Glomerular visceral epithelial cell (primary cell): ENCODE data around the gene SYT2.
"Not testable (repeated sequence)": the region's sequence is repeated elsewhere in the genome, so short reads cannot be mapped to it uniquely, and the experiment has no call there.

Source experiments
- DNase-seq: peaks from one replicate; pipeline ENCODE4 v3.0.0-alpha.2; 2016; ENCODE audit errors: extremely low spot score

Gene SYT2

DNA sequence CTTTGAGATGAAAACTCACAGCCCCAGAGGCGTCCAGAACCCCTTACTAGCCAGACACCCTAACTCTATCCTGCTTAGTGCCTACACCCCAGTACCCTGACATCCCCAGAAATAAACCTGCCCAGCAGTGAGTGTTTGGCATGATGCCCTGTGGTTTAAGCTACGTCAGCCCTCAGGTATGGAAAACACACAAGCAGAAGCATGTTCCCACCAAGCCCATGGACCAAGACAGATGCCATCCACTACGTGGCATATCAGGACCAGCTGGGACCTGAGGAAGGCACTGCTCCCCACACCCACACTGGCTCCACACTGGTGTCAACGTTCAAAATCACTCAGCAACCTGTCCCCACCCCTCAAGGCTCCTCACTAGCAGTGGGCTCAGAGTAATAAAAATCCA, 116.4 kb downstream of the SYT2 start:
- peak; percentile 92 for DNase-seq

DNA sequence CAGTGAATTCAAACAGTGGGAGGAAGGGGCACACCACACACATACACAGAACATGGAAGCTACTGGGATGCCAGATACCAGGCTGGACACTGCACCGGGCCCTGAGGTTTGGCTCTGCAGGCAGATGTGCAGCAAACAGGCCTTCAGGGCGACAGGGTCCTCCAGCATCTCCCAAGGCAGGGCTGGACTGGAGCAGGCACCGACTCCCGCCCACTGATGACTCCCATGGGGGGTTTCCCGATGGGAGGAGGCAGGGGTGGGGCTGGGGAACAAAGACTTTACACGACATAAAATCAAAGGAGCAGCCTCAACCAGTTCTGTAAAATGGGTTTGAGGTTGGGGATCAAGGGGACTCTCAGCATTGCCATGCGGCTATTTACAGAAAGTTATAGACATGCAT, 118.1 kb downstream of the SYT2 start:
- DNase-seq, result no peak

DNA sequence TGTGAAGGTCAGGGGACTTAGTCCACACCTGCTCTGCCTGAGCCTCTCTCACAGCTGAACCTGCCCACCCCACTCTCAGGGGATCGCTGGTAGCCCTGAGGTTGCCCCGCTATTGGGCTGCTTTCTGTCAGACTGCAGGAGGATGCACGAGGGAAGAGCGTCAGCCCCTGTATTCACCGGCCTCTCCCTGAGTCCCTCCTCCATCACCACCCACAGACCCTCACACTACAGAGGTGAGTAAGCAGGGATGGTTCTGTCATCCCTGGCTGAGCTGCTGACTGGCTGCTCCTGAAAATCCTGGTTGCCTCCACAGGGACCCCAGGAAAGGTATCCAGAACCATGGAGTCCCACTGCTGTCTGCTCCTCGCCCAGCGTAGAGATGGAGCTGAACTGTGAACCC, 118.7 kb downstream of the SYT2 start:
- no peak for DNase-seq

DNA sequence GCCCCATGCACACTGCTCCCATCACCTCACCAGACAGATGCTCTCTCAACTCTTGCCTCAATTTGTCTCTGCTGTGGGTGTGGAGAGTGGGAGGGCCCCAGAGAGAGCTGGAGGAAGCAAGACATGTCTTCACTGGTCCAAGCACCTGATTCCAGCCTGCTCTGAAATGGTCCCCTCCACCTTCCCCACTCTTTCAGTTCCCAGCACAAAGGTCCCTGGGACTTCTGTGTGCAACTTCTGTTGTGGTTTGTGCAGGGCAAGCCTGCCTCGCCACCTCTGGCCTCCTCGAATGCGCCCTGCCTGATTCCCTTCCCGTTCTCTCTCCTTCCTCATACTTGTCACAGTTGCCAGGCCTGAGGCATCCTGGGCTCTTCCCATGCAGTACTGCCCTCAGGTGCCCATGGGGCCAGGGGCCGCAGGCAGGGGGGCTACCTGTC, 119.3 kb downstream of the SYT2 start:
- DNase-seq, result no peak

DNA sequence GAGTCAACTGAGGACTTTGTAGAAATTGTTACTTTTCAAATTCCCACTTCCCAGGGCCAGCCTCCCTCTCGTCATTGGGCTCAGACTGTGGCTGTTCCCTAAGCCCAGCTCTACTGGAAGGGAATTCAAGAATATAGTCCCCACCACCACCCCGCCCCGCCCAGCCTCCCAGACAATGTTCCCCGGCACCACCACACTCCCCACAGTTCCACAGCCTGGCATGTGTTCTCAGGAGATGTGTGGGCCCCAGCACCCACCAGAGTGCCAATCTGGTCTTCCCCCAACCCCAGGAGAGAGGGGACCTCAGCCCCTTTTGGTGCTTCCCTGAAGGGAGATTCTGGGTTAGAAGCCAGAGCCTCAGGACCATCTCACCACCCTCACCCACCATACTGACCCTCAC, 120.1 kb downstream of the SYT2 start:
- no peak for DNase-seq

DNA sequence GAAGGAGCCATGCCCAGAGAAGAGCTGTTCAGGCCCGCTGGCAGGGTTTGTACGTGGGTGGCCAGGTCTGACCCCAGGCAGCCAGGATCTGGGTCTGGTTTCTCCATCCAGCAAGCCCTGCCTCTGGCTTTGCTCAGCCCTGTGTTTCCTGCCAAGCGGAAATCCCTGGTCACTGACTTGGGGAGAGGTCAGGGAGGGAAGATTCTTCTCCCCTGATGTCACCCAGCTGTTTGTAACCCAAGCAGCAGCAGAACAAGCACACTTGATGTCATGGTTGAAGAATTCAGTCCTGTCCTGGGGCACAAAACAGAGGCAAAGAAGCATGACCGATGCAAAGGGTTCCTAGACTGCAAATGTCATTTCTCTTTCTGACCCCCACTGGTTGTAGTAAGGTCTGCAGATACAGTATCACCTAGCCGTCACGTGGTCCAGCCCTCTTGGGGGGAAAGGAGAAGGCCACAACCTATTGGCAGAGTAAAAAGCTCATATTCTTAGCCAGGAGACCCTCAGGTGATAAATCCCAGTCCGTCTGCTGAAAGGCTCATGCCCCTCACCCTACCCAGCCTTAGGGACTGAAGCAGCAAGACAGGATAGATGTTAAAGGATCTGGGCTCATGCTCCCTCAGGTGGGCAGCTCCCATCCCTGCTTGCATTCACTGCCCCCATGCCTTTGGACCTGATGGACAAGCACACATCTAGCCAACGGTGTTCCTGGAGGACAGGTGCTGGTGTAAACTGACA, 120.9 kb downstream of the SYT2 start:
- DNase-seq, result peak; percentile 100

- DNase-seq, result no peak
Measured at GRCh38 chr1:202588503-202589189, 121.6 kb downstream of the SYT2 start.

- DNase-seq, result no peak
Measured at GRCh38 chr1:202587859-202588485, 122.3 kb downstream of the SYT2 start.

DNA sequence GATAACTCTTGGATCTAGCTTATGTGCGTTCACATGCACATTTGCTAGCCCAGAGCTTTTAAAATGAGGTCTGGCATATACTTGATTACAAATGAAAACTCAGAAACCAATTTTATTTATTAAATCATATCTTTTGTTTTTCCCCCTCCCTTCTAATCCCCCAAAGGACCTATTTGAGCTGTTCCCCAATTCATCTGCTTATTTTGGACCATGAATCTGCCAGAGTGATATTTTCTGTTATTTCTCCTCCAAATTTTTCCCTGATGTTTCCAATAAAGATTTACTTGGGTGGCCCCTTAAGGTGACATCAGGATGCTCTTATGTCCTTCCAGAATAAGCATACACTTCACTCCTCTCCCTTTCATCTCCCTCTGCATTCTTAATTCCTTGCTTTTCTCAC, 123.4 kb downstream of the SYT2 start:
- DNase-seq, result no peak

DNA sequence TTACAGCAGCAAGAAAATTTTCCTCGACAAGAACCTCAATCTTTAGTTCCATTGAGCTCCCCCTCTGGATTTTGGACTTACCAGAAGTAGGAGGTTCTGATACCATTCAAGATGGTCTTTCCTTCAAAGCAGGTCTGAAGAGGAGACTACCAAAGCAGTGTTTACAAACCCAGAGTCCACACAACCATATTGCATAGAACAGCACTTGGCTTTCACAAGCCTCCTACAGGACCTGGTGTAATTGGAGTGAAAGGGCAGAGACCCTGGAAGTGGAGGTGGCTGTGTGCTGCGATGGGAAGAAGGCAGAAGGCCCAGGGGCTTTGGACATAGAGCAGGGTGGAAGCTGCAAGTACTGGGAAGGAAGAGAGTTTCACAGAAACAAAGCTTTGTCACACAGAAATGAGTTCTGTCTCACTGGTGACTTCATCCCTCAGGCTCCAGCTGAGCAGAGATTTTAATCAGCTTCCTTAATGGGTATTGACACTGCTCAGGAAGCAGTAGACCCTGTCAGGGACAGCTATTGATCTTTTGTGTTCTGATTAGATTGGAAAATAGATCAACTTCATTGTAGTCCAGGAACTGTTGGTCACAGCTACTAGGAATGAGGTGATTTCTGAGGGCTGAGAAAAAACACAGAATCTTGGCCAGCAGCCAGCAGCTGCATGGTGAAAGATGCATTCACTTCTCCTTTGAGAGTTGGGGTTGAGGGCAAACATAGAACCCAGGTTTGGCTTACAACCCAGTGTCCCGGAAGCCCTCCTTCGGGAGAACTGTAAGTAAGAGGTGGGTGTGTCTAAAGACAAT, 124.0 kb downstream of the SYT2 start:
- DNase-seq, result peak; percentile 58

GRCh38 chr1:202585590-202585933, 124.7 kb downstream of the SYT2 start:
- DNase-seq, result no peak

- DNase-seq, result no peak
Measured at GRCh38 chr1:202584707-202585589, 125.3 kb downstream of the SYT2 start.

- DNase-seq, result not testable (repeated sequence)
Measured at GRCh38 chr1:202582350-202582749, 127.9 kb downstream of the SYT2 start.

DNA sequence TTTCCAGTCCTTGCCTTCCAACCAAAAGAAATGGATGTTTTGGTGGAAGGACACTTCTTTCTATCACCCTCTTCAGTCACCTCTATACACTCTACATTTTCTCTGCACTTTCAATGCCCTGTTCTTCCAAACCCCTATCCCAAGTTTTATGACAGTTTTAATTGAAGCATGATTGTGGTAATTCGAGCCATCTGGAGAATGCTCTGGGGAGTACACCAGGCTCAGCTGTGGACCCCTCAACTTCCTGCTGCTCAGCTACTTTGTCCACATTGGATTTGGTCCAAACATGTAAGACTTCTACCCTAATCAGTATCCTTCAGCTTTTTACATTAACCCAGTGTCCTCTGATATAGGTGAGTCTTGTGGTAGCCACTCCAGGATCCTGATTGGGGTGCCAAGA, 129.6 kb downstream of the SYT2 start:
- no peak for DNase-seq

- DNase-seq, result peak; percentile 81
Measured at GRCh38 chr1:202579806-202580205, 130.4 kb downstream of the SYT2 start.

- no peak for DNase-seq
Measured at GRCh38 chr1:202578565-202578964, 131.7 kb downstream of the SYT2 start.

- no peak for DNase-seq
Measured at GRCh38 chr1:202578001-202578504, 132.2 kb downstream of the SYT2 start.

DNA sequence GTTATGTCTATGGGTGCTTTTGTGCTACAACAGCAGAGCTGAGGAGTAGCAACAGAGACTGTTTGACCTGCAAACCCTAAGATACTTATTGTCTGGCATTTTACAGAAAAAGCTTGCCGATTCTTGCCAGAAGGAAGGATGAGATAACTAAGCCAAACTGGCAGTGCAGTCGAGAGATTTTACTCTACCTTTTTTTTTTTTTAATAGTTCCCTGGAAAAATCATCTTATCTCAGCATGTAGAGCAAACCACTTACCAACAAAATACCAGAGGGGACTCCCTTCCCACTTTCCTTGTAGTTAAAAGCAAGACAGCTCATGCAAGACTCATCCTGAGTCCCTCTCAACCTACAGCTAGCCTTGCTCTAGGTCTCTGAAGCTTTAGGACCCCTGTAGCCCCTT, 132.9 kb downstream of the SYT2 start:
- DNase-seq, result no peak

DNA sequence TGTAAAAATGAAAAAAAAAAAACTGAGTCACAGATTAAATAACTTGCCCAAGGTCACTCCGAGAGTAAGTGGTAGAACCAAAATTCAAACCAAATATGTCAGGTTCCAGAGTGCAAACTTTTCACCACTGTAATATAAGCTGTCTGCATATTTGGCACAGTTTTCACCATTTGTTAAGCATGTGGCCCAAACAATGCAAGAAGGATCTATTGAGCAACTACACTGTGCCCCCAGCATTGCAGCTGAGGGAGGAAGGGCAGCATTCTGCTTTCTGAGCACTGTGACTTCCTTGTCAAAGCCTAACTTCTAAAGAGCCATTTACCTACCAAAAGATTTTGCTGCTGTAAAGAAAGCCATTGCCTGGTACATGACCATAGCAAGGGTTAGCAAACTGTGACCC, 133.4 kb downstream of the SYT2 start:
- DNase-seq, result no peak

DNA sequence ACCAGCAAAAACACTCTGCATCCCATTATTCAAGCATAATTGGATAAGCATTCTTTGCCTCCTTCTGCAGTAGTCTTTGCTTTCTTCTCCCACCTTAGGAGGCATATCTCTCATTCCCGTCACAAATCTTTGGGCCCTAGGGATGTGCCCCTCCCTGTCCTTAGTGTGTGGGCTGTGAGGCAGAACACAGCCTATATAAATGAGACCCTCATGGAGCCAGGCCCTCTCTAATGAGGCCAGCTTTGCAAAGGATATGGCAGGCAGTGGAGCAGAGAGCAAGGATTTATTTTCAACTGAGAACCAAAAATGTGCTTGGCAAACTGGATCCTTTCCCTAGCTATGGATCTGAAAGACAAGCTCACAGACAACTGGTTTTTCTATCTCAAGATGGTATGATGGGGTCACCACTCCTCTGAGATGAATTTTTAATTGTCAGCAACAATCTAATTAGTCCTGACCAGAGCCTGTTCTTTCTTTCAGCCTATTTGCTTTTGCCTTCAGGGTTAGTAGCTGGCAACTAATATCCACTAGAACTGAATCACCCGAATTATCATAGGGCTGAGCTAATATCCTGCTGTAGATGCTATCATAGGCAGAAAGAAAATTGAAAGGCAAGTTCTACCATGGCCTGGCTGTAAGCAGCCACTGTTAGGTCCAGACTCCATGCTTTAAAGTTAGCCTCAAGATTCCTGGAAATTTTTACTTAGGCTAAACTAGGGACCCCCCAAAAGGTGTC, 134.2 kb downstream of the SYT2 start:
- DNase-seq, result no peak
